ENCODE measurements around the gene GPR50.

GRCh38 chrX:151180400-151180799 is 4.0 kb downstream of the GPR50 start:
- TF ChIP-seq, protein P1, sequence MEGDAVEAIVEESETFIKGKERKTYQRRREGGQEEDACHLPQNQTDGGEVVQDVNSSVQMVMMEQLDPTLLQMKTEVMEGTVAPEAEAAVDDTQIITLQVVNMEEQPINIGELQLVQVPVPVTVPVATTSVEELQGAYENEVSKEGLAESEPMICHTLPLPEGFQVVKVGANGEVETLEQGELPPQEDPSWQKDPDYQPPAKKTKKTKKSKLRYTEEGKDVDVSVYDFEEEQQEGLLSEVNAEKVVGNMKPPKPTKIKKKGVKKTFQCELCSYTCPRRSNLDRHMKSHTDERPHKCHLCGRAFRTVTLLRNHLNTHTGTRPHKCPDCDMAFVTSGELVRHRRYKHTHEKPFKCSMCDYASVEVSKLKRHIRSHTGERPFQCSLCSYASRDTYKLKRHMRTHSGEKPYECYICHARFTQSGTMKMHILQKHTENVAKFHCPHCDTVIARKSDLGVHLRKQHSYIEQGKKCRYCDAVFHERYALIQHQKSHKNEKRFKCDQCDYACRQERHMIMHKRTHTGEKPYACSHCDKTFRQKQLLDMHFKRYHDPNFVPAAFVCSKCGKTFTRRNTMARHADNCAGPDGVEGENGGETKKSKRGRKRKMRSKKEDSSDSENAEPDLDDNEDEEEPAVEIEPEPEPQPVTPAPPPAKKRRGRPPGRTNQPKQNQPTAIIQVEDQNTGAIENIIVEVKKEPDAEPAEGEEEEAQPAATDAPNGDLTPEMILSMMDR (conservative IDR thresholded peaks at IDR 0.05), result no peak
- TF ChIP-seq ZFX (IDR thresholded peaks at IDR 0.05), result no peak

All from C4-2B (cell line).